Testis (tissue), 2 donors: ENCODE results near the gene URB2.

ENCODE experiments used
- CTCF ChIP-seq, 3 experiments: fragments of 450-650 bp in 2 of 3; fragments of 200-600 bp in 1 of 3; sonication (generic) in 1 of 3; IDR thresholded peaks; one replicate each; pipeline ENCODE4 v1.5.1; 2016 to 2019; ENCODE audit warnings: antibody characterized with exemption in 3 of 3, mild to moderate bottlenecking in 2 of 3, moderate library complexity in 1 of 3
- POLR2A ChIP-seq: fragments of 450-650 bp; IDR thresholded peaks from one replicate; pipeline ENCODE4 v1.6.1; 2017; ENCODE audit warnings: antibody characterized with exemption, mild to moderate bottlenecking, moderate library complexity

GRCh38 chr1:229631966-229632365 lies 5.9 kb downstream of the URB2 start:
- TF ChIP-seq CTCF (IDR thresholded peaks at IDR 0.05) (no peak), POLR2A (no peak)
